ENCODE data around the gene FUCA1. TPM values are rescaled to one million over a fixed set of nuclear protein-coding genes. Genes with fewer than 3 reads are reported as not detected.
"Not testable (repeated sequence)": the region's sequence is repeated elsewhere in the genome, so short reads cannot be mapped to it uniquely, and the experiment has no call there.

FUCA1 gene
- total RNA-seq, 3 donors from 2014 or later, result 82.2 to 171 (median 159) TPM

DNA sequence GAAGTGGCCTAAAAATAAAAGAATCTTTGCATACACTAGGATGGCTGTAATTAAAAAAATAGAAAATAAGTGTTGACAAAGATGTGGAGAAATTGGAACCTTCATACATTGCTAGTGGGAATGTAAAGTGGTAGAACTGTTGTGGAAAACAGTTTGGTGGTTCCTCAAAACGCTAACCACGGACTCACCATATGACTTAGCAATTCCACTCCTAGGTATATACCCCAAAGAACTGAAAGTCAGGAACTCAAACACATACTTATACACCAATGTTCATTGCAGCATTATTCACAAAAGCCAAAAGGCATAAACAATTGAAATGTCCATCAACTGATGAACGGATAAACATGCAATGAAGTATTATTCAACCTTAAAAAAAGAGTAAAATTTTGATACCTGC lies 32.1 kb downstream of the FUCA1 start:
- no peaks in the 10 kb centered on the region for H3K9me3 ChIP-seq
- intact Hi-C loops (cut with DNase I, micrococcal nuclease), result no loop called here
- ATAC-seq (no peak), DNase-seq (no peak)
- TF ChIP-seq, protein P1, sequence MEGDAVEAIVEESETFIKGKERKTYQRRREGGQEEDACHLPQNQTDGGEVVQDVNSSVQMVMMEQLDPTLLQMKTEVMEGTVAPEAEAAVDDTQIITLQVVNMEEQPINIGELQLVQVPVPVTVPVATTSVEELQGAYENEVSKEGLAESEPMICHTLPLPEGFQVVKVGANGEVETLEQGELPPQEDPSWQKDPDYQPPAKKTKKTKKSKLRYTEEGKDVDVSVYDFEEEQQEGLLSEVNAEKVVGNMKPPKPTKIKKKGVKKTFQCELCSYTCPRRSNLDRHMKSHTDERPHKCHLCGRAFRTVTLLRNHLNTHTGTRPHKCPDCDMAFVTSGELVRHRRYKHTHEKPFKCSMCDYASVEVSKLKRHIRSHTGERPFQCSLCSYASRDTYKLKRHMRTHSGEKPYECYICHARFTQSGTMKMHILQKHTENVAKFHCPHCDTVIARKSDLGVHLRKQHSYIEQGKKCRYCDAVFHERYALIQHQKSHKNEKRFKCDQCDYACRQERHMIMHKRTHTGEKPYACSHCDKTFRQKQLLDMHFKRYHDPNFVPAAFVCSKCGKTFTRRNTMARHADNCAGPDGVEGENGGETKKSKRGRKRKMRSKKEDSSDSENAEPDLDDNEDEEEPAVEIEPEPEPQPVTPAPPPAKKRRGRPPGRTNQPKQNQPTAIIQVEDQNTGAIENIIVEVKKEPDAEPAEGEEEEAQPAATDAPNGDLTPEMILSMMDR (IDR thresholded peaks at IDR 0.05), result no peak
- H3K4me3 ChIP-seq, result no peak overlapping the region
- H3K4me1 ChIP-seq (ENCODE audit: low read depth), result peaks cover 16% of the 10 kb centered on the region
- H3K36me3 ChIP-seq (ENCODE audit: low read depth), result no peaks in the 10 kb centered on the region

DNA sequence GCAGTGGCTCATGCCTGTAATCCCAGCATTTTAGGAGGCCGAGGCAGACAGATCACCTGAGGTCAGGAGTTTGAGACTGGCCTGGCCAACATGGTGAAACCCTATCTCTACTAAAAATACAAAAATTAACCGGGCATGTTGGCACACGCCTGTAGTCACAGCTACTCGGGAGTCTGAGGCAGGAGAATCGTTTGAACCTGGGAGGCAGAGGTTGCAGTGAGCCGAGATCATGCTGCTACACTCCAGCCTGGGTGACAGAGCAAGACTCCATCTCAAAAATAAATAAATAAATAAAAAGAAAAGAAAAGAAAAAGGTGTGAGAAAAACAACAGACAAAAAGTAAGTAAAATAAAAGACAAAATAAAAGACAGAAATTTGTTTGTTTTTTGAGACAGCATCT lies 33.9 kb downstream of the FUCA1 start:
- ATAC-seq; DNase-seq; H3K36me3 ChIP-seq (ENCODE audit: low read depth); H3K4me3 ChIP-seq; intact Hi-C loops (cut with DNase I, micrococcal nuclease); H3K9me3 ChIP-seq: not testable (repeated sequence)
- peaks cover 16% of the 10 kb centered on the region for H3K4me1 ChIP-seq (ENCODE audit: low read depth)

DNA sequence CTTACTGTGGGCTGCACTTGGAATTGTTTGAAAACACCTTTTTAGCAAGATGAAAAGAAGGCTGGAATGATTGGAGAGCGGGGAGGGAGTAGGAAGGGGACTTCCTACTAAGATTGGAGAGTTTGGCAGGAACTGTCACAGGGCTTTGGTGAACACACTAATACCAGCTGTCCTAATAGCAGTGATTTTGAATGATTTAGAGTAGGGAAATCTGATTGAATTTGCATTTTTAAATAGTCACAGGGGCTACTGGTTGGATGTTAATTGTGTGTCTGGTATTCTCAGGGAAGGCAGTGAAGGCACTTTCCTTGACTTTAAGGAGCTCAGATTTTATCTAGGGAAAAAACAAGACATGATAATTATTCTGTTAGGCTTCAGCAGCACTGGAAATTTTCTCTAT lies 40.4 kb downstream of the FUCA1 start:
- no peaks in the 10 kb centered on the region for H3K36me3 ChIP-seq (ENCODE audit: low read depth)
- ATAC-seq, result no peak
- DNase-seq, result no peak
- H3K9me3 ChIP-seq, result no peaks in the 10 kb centered on the region
- intact Hi-C loops (cut with DNase I, micrococcal nuclease), result no loop called here
- no peak overlapping the region for H3K4me3 ChIP-seq
- TF ChIP-seq, protein P1 (IDR thresholded peaks at IDR 0.05), result no peak
- peaks cover 5% of the 10 kb centered on the region for H3K4me1 ChIP-seq (ENCODE audit: low read depth)

DNA sequence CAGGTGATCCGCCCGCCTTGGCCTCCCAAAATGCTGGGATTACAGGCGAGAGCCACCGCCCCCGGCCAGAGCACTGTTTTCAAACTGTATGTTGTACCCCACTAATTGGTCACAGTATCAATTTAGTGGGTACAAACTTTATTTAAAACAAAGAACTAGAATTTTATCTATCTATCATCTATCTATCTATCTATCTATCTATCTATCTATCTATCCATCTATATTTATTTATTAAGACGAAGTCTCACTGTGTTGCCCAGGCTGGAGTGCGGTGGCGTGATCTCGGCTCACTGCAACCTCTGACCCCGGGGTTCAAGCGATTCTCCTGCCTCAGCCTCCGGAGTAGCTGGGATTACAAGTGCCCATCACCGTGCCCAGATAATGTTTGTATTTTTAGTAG lies 41.5 kb downstream of the FUCA1 start:
- H3K4me3 ChIP-seq; H3K9me3 ChIP-seq; H3K36me3 ChIP-seq (ENCODE audit: low read depth); intact Hi-C loops (cut with DNase I, micrococcal nuclease); ATAC-seq; DNase-seq; H3K4me1 ChIP-seq (ENCODE audit: low read depth): not testable (repeated sequence)

DNA sequence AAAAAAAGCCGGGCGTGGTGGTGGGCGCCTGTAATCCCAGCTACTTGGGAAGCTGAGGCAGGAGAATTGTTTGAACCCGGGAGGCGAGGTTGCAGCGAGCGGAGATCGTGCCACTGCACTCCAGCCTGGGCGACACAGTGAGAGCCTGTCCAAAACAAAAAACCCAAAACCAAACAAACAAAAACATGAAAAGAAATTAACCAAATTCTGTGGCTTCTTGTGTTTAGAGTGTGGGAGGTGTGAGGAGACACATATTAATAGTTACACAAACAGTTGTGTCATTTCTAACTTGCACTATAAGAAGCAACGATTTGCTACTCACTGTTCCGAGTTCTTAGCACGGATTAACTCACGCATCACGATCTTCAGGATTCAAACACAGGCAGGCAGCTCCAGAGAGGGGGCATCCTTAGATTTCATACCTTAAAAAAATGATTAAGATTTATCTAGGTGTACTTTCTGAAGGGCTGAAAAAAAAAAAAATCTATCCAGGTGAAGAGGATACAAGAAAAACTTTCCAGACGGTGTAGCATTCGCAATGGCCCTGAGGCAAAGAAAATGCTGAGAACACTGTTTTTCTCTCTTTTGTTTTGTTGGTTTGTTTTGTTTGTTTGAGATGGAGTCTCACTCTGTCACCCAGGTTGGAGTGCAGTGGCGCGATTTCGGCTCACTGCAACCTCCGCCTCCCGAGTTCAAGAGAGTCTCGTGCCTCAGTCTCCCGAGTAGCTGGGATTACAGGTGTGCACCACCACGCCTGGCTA lies 42.1 kb downstream of the FUCA1 start:
- DNase-seq (peak in 1 of 3 donors; percentile 44), ATAC-seq (no peak)
- Histone ChIP-seq H3K4me3 (no peak overlapping the region), H3K9me3 (no peaks in the 10 kb centered on the region), H3K36me3 (ENCODE audit: low read depth) (no peaks in the 10 kb centered on the region), H3K4me1 (ENCODE audit: low read depth) (peaks cover 5% of the 10 kb centered on the region)
- TF ChIP-seq, protein P1 (IDR thresholded peaks at IDR 0.05), result no peak
- intact Hi-C loops (cut with DNase I, micrococcal nuclease), result no loop called here

DNA sequence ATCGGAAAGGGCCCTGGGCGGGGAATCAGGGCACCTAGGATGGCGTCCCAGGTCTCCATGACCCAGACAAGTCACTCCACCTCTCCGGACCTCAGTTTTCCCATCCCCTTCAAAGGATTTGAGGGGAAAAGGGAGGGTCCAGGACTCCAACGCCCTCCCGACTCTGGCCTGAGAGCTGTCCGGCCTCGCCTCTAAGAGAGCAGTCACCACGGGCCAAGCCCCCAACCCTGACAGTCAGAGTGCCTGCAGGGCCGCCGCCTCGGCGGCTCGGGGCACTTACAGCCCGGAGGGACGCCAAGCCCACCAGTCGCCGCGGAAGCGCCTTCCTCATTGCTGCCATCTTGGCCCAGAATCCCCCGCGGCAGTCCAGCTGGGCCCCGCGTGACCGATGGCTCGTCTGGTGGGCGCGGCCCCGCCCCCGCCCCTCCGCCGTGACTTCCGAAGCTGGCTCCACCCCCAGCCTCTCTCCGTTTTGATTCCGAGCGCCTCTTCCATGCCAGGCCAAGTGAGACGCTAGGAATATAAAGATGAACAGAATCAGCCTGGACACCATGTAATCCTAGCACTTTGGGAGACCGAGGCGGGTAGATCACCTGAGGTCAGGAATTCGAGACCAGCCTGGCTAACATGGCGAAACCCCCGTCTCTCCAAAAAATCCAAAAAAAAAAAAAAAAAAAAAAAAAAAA lies 42.9 kb downstream of the FUCA1 start, which contains the start of gene HMGCL:
Gene HMGCL, minus strand, starts transcription at position 354 of the 686 bp plus-strand sequence. Its CDS starts 14 bp downstream, at position 340.
- Histone ChIP-seq H3K9me3 (no peaks in the 10 kb centered on the region), H3K4me1 (ENCODE audit: low read depth) (peaks cover 5% of the 10 kb centered on the region), H3K36me3 (ENCODE audit: low read depth) (no peaks in the 10 kb centered on the region), H3K4me3 (peak within 1 kb of the TSS; percentile 58)
- TF ChIP-seq, protein P1 (IDR thresholded peaks at IDR 0.05), result no peak
- ATAC-seq (peak; percentile 100), DNase-seq (peak; percentile 94 to 95 (median 94))
- intact Hi-C loops (cut with DNase I, micrococcal nuclease), result no loop called here
